Measurements from ENCODE around the gene GALK2. TPM values are rescaled to one million over a fixed set of nuclear protein-coding genes. Genes with fewer than 3 reads are reported as not detected.

The GALK2 gene
- total and polyA plus RNA-seq, 7 donors, result 14.7 to 36.0 (median 16.3) TPM

GRCh38 chr15:49148727-49149126, 21.3 kb upstream of the GALK2 start:
- Histone ChIP-seq H3K36me3 (ENCODE audit: insufficient read depth in 1 of 2, low read depth in 1 of 2) (peaks cover 0 to 13% of the 10 kb centered on the region in 2 donors), H3K4me1 (peaks cover 44% of the 10 kb centered on the region), H3K9me3 (no peaks in the 10 kb centered on the region), H3K27ac (no peak overlapping the region), H3K27me3 (ENCODE audit: insufficient read depth in 3 of 3, low read length in 2 of 3) (no peaks in the 10 kb centered on the region), H3K4me3 (no peak overlapping the region)
- TF ChIP-seq CTCF (IDR thresholded peaks at IDR 0.05), result no peak
- WGBS, 3 donors, result 76 to 95% (median 80%) methylated on average over 1 of the region's 1 CpG
- DNase-seq (no peak), ATAC-seq (no peak)
- intact Hi-C loops (cut with DNase I), result no loop called here

GRCh38 chr15:49151831-49152230, 18.2 kb upstream of the GALK2 start:
- H3K27ac ChIP-seq, result no peak overlapping the region
- no peaks in the 10 kb centered on the region for H3K27me3 ChIP-seq (ENCODE audit: insufficient read depth in 3 of 3, low read length in 2 of 3)
- H3K9me3 ChIP-seq, result no peaks in the 10 kb centered on the region
- no peak for TF ChIP-seq CTCF (IDR thresholded peaks at IDR 0.05)
- H3K36me3 ChIP-seq (ENCODE audit: insufficient read depth in 1 of 2, low read depth in 1 of 2), result no peaks in the 10 kb centered on the region
- peaks cover 43% of the 10 kb centered on the region for H3K4me1 ChIP-seq
- no peak overlapping the region for H3K4me3 ChIP-seq
- ATAC-seq, result no peak
- intact Hi-C loops (cut with DNase I), result loop anchor here in 1 of 2 donors (10.0 kb wide), 2 partner anchors 287 to 473 kb away; partner anchors contain the start of genes DTWD1 and FAM227B
- WGBS, 3 donors, result 74 to 80% (median 79%) methylated on average over 3 of the region's 3 CpGs
- no peak for DNase-seq

- intact Hi-C loops (cut with DNase I), result loop anchor here in 1 of 2 donors (10.0 kb wide), 2 partner anchors 288 to 472 kb away; partner anchors contain the start of genes DTWD1 and FAM227B
- Histone ChIP-seq H3K36me3 (ENCODE audit: insufficient read depth in 1 of 2, low read depth in 1 of 2) (no peaks in the 10 kb centered on the region), H3K4me3 (peak overlapping the region; percentile 91), H3K27me3 (ENCODE audit: insufficient read depth in 3 of 3, low read length in 2 of 3) (no peaks in the 10 kb centered on the region), H3K9me3 (no peaks in the 10 kb centered on the region), H3K27ac (no peak overlapping the region), H3K4me1 (peaks cover 44% of the 10 kb centered on the region)
- ATAC-seq, result no peak
- TF ChIP-seq CTCF (IDR thresholded peaks at IDR 0.05), result no peak
- 86 to 93% (median 91%) methylated on average over 9 of the region's 9 CpGs for WGBS, 3 donors
- no peak for DNase-seq
Observed at GRCh38 chr15:49152552-49153312, 17.3 kb upstream of the GALK2 start.

- H3K9me3 ChIP-seq, result no peaks in the 10 kb centered on the region
- H3K27me3 ChIP-seq (ENCODE audit: insufficient read depth in 3 of 3, low read length in 2 of 3), result no peaks in the 10 kb centered on the region
- no peak for TF ChIP-seq CTCF (IDR thresholded peaks at IDR 0.05)
- DNase-seq, result no peak
- no peak for ATAC-seq
- H3K27ac ChIP-seq, result peak overlapping the region; percentile 91
- 20 to 26% (median 22%) methylated on average over 8 of the region's 8 CpGs for WGBS, 3 donors
- peaks cover 32% of the 10 kb centered on the region for H3K4me1 ChIP-seq
- intact Hi-C loops (cut with DNase I), result loop anchor here in 1 of 2 donors (10.0 kb wide), 2 partner anchors 290 to 470 kb away; partner anchors contain the start of genes DTWD1 and FAM227B
- H3K36me3 ChIP-seq (ENCODE audit: insufficient read depth in 1 of 2, low read depth in 1 of 2), result no peaks in the 10 kb centered on the region
- H3K4me3 ChIP-seq, result peak overlapping the region; percentile 91
Observed at GRCh38 chr15:49154359-49154758, 15.7 kb upstream of the GALK2 start.
